Skeletal muscle satellite cell (primary cell): ENCODE measurements around the gene IPO5.
"Not testable (repeated sequence)": the region's sequence is repeated elsewhere in the genome, so short reads cannot be mapped to it uniquely, and the experiment has no call there.

Source experiments
- H3K27me3 ChIP-seq: 2 replicates; pipeline ENCODE4 v1.7.0; 2013; ENCODE audit warnings: low read length; ENCODE audit not compliant: control insufficient read depth, insufficient read depth
- H3K36me3 ChIP-seq: 2 replicates; pipeline ENCODE4 v1.7.0; 2013; ENCODE audit warnings: mild to moderate bottlenecking, control low read depth, low read length; ENCODE audit not compliant: insufficient read depth
- H3K4me1 ChIP-seq: 2 replicates; pipeline ENCODE4 v1.7.0; 2013; ENCODE audit warnings: low read length; ENCODE audit not compliant: control insufficient read depth, insufficient read depth
- H3K4me2 ChIP-seq: 2 replicates; pipeline ENCODE4 v1.7.0; 2013; ENCODE audit warnings: mild to moderate bottlenecking, low read length
- H3K4me3 ChIP-seq: 2 replicates; pipeline ENCODE4 v1.7.0; 2013; ENCODE audit warnings: low read length
- H3K9ac ChIP-seq: 2 replicates; pipeline ENCODE4 v1.7.0; 2013; ENCODE audit warnings: mild to moderate bottlenecking, low read depth, low read length, moderate library complexity
- H3K9me3 ChIP-seq: replicated peaks from 2 replicates; pipeline ENCODE4 v1.7.0; 2013; ENCODE audit warnings: mild to moderate bottlenecking, control low read depth, low read length

IPO5 gene

DNA sequence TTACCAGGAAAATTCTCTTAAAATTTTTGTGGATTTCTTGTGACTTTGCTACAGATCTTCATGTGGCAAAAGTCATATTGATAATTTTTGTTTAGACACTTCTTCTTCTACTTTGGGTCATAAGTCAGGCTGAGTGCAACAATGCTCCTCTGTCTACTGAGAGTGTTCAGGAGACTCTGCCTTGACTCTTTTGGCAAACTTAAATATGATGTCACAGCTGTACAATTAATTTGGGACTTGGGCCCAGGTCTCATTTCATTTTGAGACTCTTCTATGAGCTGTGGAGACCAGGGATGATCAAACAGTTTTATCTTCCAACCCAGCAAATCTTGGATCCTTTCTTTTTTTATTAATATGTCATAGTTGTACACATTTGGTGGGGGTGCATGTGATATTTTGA is 19.7 kb upstream of the IPO5 start:
- Histone ChIP-seq H3K4me2 (no peak overlapping the region), H3K4me1 (no peaks in the 10 kb centered on the region), H3K9me3 (no peaks in the 10 kb centered on the region), H3K9ac (no peak overlapping the region), H3K4me3 (no peak overlapping the region), H3K27me3 (no peaks in the 10 kb centered on the region), H3K36me3 (no peaks in the 10 kb centered on the region)

DNA sequence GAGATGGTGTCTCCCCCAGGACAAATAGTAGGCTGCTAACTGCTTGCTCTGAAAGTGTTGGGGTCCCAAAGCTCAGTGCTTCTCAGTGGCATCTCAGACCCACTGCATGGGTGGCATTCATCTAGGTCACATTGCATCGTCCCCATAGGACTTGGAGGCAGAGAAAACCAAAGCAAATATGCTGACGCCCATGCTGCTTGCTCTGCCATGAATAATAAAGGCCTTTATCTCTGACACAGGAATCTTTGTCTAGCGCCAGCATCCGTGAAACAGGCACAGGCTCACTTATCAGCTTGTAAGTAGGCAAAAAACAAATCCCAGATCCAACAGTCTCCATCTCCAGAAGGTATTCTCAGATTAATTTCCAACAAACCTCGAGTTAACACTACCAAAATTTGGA is 18.9 kb upstream of the IPO5 start:
- H3K9me3 ChIP-seq: no peaks in the 10 kb centered on the region
- no peaks in the 10 kb centered on the region for H3K27me3 ChIP-seq
- no peak overlapping the region for H3K4me3 ChIP-seq
- no peaks in the 10 kb centered on the region for H3K4me1 ChIP-seq
- no peak overlapping the region for H3K9ac ChIP-seq
- H3K36me3 ChIP-seq: no peaks in the 10 kb centered on the region
- H3K4me2 ChIP-seq: no peak overlapping the region

DNA sequence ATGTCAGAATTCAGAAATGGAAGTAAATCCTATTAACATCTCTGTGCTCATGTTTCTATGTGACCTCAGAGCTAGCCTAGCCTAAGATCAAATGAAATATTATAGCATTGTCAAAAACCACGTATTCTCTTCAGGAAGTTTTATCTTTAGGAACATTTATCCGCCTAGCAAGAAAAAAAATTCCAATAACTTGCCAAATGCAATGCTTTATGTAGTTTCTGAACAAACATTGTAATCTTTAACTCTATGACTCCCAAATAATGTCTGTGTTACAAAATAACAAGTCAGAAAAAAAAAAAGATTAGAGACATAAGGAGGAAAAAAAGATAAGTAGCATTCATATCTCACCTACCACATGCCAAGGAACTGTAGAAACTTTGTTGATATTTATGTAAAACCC is 18.4 kb upstream of the IPO5 start:
- Histone ChIP-seq H3K9me3 (no peaks in the 10 kb centered on the region), H3K9ac (no peak overlapping the region), H3K4me1 (no peaks in the 10 kb centered on the region), H3K4me3 (no peak overlapping the region), H3K4me2 (no peak overlapping the region), H3K36me3 (no peaks in the 10 kb centered on the region), H3K27me3 (no peaks in the 10 kb centered on the region)

DNA sequence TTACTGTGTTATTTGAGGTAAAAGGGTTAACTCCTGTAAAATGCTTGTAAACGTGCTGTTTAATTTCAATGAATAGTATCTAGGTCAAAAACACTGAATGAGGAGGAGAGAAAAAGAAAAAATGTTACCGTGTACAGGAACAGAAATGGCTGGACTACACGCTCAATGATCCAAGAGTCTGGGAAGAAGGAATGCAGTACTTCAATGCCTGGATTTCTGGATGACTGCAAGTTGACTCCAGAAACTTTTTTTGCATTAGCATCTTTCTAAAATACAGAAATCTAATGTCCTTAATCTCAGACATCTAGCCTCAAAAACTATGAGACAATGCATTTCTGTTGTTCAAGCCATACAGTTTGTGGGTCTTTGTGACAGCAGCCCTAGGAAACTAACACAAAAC is 17.4 kb upstream of the IPO5 start:
- Histone ChIP-seq H3K36me3 (no peaks in the 10 kb centered on the region), H3K9ac (no peak overlapping the region), H3K4me1 (no peaks in the 10 kb centered on the region), H3K9me3 (no peaks in the 10 kb centered on the region), H3K4me3 (no peak overlapping the region), H3K4me2 (no peak overlapping the region), H3K27me3 (no peaks in the 10 kb centered on the region)

DNA sequence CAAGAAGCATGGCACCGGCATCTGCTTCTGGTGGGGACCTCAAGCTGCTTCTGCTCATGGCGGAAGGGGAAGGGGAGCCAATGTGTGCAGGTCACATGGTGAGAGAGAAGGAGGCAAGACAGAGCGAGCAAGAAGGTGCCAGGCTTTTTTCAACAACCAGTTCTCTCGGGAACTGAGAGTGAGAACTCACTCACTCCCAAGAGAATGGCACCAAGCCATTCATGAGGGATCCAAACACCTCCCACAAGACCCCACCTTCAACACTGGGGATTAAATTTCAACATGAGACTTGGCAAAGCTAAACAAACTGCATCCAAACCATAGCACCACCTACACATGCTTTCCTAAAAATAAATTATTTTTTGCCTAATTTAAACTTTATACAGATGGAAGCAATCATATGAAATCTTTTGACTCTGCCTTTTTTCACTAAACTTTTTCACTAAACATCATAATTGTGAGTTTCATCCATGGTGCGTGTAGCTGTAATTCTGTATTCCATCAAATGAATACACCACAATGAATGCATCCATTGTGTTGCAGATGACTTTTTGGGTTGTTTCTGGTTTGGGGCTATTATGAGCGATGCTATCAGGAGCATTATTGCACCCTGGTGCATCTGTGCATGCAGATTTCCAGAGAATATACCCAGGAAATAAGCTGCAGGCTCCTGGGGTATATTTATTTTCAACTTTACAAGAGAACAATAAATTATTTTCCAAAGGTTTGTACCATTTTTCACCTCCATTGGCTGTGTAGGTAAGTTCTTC is 14.6 kb upstream of the IPO5 start:
- peaks cover 2% of the 10 kb centered on the region for H3K4me1 ChIP-seq
- H3K9me3 ChIP-seq: no peaks in the 10 kb centered on the region
- H3K27me3 ChIP-seq: no peaks in the 10 kb centered on the region
- no peak overlapping the region for H3K4me2 ChIP-seq
- H3K9ac ChIP-seq: no peak overlapping the region
- H3K36me3 ChIP-seq: no peaks in the 10 kb centered on the region
- H3K4me3 ChIP-seq: no peak overlapping the region

DNA sequence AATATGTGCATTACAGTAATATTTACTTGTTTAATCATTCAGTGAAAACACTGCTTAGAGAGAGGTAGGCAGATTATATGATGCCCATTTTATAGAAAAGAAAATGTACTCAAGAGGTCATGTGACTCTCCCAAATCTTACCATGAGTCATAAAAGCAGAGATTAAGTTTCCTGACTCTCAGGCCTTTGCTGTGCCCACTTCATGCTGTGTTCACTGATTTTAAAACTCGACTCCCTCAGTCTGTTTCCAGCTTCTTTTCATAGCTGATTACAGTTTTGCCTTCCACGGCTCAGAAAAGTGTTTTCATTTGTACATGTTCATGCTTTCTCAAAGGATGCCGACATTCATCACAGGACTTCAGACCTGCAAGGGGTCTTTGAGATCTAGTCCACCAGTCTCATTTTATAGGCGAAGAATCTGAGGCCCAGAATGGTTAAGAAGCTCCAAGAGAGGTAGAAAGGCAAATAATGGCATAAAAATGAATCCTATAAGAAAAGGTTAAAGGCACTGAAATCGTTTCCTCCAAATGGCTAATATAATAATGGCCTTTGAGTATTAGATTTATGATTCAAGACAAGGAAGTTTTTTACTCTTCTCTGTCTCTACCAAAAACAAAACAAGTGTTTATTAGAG is 9.0 kb upstream of the IPO5 start:
- H3K36me3 ChIP-seq: no peaks in the 10 kb centered on the region

DNA sequence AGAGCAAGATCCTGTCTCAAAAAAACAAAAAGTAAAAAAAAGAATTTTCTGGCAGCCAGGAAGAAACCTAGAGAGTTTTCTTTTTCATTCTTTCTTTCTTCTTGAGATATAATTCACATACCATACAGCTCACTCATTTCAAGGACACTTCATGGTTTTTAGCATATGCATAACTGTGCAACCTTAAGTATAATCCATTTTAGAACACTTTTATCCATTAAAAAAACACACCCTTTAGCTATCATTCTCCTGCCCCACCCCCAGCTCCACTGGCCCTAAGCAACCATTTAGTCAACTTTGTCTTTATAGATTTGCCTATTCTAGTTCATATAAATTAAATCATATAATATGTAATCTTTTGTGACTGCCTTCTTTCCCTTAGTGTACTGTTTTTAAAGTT is 8.1 kb upstream of the IPO5 start:
- H3K9me3 ChIP-seq: no peaks in the 10 kb centered on the region
- no peak overlapping the region for H3K4me3 ChIP-seq
- peak overlapping the region; percentile 35 for H3K4me2 ChIP-seq
- no peaks in the 10 kb centered on the region for H3K36me3 ChIP-seq
- peak overlapping the region; percentile 51 for H3K9ac ChIP-seq
- H3K27me3 ChIP-seq: no peaks in the 10 kb centered on the region
- H3K4me1 ChIP-seq: peaks cover 43% of the 10 kb centered on the region

More for the DNA sequence above, 9.0 kb upstream of the IPO5 start:
- peak overlapping the region; percentile 22 for H3K4me3 ChIP-seq
- peak overlapping the region; percentile 51 for H3K9ac ChIP-seq
- peak overlapping the region; percentile 68 for H3K4me2 ChIP-seq
- no peaks in the 10 kb centered on the region for H3K9me3 ChIP-seq
- peaks cover 43% of the 10 kb centered on the region for H3K4me1 ChIP-seq
- no peaks in the 10 kb centered on the region for H3K27me3 ChIP-seq

DNA sequence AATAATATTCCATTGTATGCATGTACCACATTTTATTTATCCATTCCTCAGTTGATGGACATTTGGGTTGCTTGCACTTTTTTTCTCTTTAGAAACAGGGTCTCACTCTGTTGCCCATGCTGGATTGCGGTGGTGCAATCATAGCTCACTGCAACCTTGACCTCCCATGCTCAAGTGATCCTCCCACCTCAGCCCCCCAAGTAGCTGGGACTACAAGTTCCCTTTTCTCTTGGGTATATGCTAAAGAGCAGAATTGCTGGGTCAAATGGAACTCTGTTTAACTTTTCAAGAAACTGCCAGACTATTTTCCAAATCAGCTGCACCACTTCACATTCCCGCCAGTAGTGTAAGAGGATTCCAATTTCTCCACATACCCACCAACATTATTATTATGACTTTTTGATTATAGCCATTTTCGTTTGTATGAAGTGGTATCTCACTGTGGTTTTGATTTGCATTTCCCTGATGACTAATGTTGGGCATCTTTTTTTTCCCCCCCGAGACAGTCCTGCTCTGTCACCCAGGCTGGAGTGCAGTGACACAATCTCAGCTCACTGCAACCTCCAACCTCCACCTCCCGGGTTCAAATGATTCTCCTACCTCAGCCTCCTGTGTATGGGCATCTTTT is 7.6 kb upstream of the IPO5 start:
- no peak overlapping the region for H3K4me2 ChIP-seq
- H3K36me3 ChIP-seq: no peaks in the 10 kb centered on the region
- H3K27me3 ChIP-seq: no peaks in the 10 kb centered on the region
- peaks cover 43% of the 10 kb centered on the region for H3K4me1 ChIP-seq
- no peak overlapping the region for H3K9ac ChIP-seq
- H3K4me3 ChIP-seq: no peak overlapping the region
- H3K9me3 ChIP-seq: no peaks in the 10 kb centered on the region

DNA sequence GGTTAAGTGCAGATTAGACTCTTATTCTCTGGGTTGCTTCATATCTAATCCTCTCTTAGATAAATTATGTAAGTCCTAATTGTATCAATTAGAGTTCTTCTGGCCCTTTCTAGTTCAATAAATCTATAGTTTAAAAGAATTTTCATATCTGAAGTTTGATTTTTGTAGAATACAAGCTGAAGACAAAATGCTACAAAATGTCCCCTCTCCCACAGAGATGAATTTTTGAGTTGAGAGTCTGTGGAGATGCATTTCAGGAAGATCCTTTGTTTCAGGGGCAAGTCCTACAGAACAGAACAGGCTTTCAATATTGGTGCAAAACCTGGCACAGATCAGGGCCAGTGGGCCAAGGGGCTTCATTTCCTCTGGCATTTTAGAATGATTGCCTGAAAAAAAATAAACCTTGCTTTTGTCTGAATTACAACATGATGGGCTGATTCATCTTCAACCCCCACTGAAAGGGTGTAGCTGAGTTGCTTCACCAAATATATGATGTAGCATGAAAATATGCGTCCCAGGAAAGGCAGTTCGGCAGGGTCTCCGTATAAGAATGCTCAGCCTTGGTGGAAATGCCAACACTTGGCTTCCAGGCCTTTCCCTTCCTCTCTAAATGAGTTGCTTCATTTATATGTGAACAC is 6.4 kb upstream of the IPO5 start:
- H3K4me1 ChIP-seq: peaks cover 43% of the 10 kb centered on the region
- peak overlapping the region; percentile 14 for H3K4me3 ChIP-seq
- no peaks in the 10 kb centered on the region for H3K36me3 ChIP-seq
- no peaks in the 10 kb centered on the region for H3K27me3 ChIP-seq
- no peaks in the 10 kb centered on the region for H3K9me3 ChIP-seq
- peak overlapping the region; percentile 67 for H3K4me2 ChIP-seq
- peak overlapping the region; percentile 59 for H3K9ac ChIP-seq

DNA sequence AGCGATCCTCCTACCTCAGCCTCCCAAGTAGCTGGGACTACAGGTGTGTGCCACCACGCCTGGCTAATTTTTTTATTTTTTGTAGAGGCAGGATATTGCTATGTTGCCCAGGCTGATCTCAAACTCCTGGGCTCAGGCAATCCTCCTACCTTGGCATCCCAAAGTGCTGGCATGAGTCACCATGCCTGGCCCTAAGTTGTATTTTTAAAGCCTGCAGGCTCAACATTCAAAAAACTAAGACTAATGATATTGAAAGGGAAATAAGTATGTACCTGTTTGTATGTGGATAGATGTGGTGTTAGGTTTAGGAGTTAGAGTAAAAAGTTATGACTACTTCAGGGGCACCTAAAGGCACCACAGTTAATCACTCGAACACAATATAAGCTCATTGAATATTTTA is 5.4 kb upstream of the IPO5 start:
- no peak overlapping the region for H3K9ac ChIP-seq
- H3K4me1 ChIP-seq: peaks cover 43% of the 10 kb centered on the region
- no peaks in the 10 kb centered on the region for H3K9me3 ChIP-seq
- no peaks in the 10 kb centered on the region for H3K27me3 ChIP-seq
- no peak overlapping the region for H3K4me3 ChIP-seq
- H3K36me3 ChIP-seq: no peaks in the 10 kb centered on the region
- no peak overlapping the region for H3K4me2 ChIP-seq

DNA sequence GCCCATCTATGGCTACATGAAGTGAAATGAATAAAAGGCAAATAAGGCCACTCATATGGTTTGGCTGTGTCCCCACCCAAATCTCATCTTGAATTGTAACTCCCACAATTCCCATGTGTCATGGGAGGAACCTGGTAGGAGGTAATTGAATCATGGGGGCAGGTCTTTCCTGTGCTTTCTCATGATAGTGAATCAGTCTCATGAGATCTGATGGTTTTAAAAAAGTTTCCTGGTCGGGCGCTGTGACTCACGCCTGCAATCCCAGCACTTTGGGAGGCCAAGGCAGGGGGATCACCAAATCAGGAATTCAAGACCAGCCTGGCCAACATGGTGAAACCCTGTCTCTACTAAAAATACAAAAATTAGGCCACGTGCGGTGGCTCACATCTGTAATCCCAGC is 4.2 kb upstream of the IPO5 start:
- H3K4me1 ChIP-seq: peaks cover 43% of the 10 kb centered on the region
- not testable (repeated sequence) for H3K4me3 ChIP-seq, H3K27me3 ChIP-seq, H3K9ac ChIP-seq, H3K36me3 ChIP-seq, H3K9me3 ChIP-seq, H3K4me2 ChIP-seq
